Prostate gland (tissue), 2 donors: ENCODE data around the gene TRAF2. TPM values are rescaled to one million over a fixed set of nuclear protein-coding genes. Genes with fewer than 3 reads are reported as not detected.

Experiments used
- DNase-seq: peaks from one replicate; pipeline ENCODE4 v3.0.0-alpha.2; 2019; ENCODE audit warnings: low spot score
- H3K27ac ChIP-seq, 2 donors: fragments of 200-600 bp; sonication (generic); 2 replicates each; pipeline ENCODE4 v1.5.1; 2017 to 2019
- H3K27me3 ChIP-seq: fragments of 200-600 bp; sonication (generic); replicated peaks from 2 replicates; pipeline ENCODE4 v1.5.1; 2019; ENCODE audit not compliant: insufficient read depth
- H3K36me3 ChIP-seq, 2 donors: fragments of 200-600 bp; sonication (generic); 1 replicate in 1 of 2; 2 replicates in 1 of 2; pipeline versions ENCODE4 v1.5.1 to v1.8.1; 2017 to 2019
- H3K4me1 ChIP-seq: fragments of 200-600 bp; sonication (generic); replicated peaks from 2 replicates; pipeline ENCODE4 v1.5.1; 2019
- H3K4me3 ChIP-seq, 2 donors: fragments of 200-600 bp; sonication (generic); 2 replicates each; pipeline ENCODE4 v1.5.1; 2017 to 2019
- H3K9me3 ChIP-seq: fragments of 200-600 bp; sonication (generic); 2 replicates; pipeline ENCODE4 v1.5.1; 2017
- POLR2A ChIP-seq: fragments of 450-650 bp; IDR thresholded peaks from one replicate; pipeline ENCODE4 v1.6.1; 2016; ENCODE audit warnings: antibody characterized with exemption, mild to moderate bottlenecking
- POLR2AphosphoS5 ChIP-seq: sonication (generic); formaldehyde crosslinking; IDR thresholded peaks from one replicate; pipeline ENCODE4 v1.6.1; 2017; ENCODE audit warnings: antibody characterized with exemption
- WGBS: methylation state at CpG from one replicate; pipeline ENCODE4 v1.1.5; 2018; 5-methylcytosine and 5-hydroxymethylcytosine counted together
- intact Hi-C: fragments of 100-400 bp; cut with DNase I; formaldehyde crosslinking; loops from one replicate; pipeline ENCODE4 v1.14.2; 2022
- total RNA-seq, 2 donors: library from RNA; depleted of rRNA; stranded (reverse); fragments of >200 nt; gene quantifications; one replicate each; pipeline ENCODE4 v1.1.0, GENCODE V29; 2016
- TF ChIP-seq, protein P1 (sequence below), 4 experiments: fragments of 200-600 bp in 2 of 4; fragments of 450-650 bp in 2 of 4; sonication (generic) in 2 of 4; IDR thresholded peaks; 1 replicate in 3 of 4; 2 replicates in 1 of 4; pipeline ENCODE4 v1.5.1; 2016 to 2019; ENCODE audit warnings: antibody characterized with exemption in 4 of 4, mild to moderate bottlenecking in 2 of 4, moderate library complexity in 2 of 4

Gene TRAF2
- total RNA-seq, 2 donors from 2014 or later, result 23.6 to 24.2 TPM

DNA sequence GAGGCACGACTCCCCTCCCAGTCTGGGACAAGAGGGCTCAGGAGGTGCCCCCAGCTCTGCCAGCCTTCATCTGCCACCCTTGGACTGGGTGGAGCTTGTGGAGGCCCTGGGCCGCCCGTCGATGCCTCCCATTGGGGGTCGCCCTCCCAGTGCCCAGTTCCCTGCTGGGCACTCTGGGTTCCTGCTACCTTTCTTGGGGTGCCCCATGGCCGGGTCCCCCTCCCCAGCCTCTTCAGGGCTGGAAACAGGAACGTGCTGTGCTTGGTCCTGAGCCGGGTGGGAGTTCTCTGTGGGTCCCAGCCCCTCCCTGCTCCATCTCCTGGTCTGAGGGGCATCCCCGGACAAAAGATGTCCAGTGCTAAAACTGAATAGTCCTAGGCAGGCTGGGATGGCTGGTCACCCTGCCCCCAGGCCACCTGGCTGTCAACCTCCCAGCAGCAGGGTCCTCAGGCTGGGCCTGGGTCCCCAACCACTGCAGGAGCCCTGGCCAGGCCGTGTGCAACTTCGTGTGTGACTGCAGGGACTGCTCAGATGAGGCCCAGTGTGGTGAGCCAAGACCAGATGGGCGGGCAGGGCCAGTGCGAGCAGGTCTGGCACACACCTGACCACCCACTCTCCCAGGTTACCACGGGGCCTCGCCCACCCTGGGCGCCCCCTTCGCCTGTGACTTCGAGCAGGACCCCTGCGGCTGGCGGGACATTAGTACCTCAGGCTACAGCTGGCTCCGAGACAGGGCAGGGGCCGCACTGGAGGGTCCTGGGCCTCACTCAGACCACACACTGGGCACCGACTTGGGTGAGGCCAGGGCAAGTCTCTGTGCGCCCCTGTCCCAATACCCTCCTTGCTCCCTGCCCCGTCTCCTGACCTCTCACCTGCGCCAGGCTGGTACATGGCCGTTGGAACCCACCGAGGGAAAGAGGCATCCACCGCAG is 33.4 kb upstream of the TRAF2 start:
- TF ChIP-seq POLR2A, result no peak
- no peak for TF ChIP-seq POLR2AphosphoS5
- TF ChIP-seq, protein P1, sequence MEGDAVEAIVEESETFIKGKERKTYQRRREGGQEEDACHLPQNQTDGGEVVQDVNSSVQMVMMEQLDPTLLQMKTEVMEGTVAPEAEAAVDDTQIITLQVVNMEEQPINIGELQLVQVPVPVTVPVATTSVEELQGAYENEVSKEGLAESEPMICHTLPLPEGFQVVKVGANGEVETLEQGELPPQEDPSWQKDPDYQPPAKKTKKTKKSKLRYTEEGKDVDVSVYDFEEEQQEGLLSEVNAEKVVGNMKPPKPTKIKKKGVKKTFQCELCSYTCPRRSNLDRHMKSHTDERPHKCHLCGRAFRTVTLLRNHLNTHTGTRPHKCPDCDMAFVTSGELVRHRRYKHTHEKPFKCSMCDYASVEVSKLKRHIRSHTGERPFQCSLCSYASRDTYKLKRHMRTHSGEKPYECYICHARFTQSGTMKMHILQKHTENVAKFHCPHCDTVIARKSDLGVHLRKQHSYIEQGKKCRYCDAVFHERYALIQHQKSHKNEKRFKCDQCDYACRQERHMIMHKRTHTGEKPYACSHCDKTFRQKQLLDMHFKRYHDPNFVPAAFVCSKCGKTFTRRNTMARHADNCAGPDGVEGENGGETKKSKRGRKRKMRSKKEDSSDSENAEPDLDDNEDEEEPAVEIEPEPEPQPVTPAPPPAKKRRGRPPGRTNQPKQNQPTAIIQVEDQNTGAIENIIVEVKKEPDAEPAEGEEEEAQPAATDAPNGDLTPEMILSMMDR (IDR thresholded peaks at IDR 0.05), result no peak
- Histone ChIP-seq H3K27ac (no peak overlapping the region), H3K27me3 (no peaks in the 10 kb centered on the region), H3K4me3 (no peak overlapping the region), H3K9me3 (no peaks in the 10 kb centered on the region), H3K4me1 (no peaks in the 10 kb centered on the region), H3K36me3 (no peaks in the 10 kb centered on the region)
- intact Hi-C loops, result no loop called here
- DNase-seq, result no peak
- WGBS, result 80% methylated on average over 27 of the region's 29 CpGs

DNA sequence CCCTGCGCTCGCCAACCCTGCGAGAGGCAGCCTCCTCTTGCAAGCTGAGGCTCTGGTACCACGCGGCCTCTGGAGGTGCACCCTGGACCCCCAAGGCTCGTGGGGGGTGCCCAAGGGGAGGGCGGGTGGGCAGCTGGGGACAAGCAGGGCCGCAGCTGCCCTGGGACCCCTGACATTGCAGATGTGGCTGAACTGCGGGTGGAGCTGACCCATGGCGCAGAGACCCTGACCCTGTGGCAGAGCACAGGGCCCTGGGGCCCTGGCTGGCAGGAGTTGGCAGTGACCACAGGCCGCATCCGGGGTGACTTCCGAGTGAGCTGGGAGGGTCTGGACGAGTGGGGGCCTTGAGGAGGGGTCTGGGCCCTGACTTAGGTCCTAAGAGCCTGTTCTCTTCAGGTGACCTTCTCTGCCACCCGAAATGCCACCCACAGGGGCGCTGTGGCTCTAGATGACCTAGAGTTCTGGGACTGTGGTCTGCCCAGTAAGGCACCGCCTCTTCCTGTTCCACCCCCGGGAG is 32.7 kb upstream of the TRAF2 start:
- no peak for DNase-seq
- no peak overlapping the region for H3K4me3 ChIP-seq
- peaks cover 7% of the 10 kb centered on the region for H3K4me1 ChIP-seq
- H3K27ac ChIP-seq, result no peak overlapping the region
- no peak for TF ChIP-seq POLR2A
- TF ChIP-seq, protein P1 (IDR thresholded peaks at IDR 0.05), result no peak
- TF ChIP-seq POLR2AphosphoS5, result no peak
- H3K36me3 ChIP-seq, result no peaks in the 10 kb centered on the region
- intact Hi-C loops, result no loop called here
- 87% methylated on average over 13 of the region's 18 CpGs for WGBS
- no peaks in the 10 kb centered on the region for H3K27me3 ChIP-seq
- H3K9me3 ChIP-seq, result no peaks in the 10 kb centered on the region

- no peaks in the 10 kb centered on the region for H3K27me3 ChIP-seq
- DNase-seq, result no peak
- peaks cover 13% of the 10 kb centered on the region for H3K4me1 ChIP-seq
- H3K4me3 ChIP-seq, result no peak overlapping the region
- intact Hi-C loops, result no loop called here
- no peaks in the 10 kb centered on the region for H3K36me3 ChIP-seq
- H3K9me3 ChIP-seq, result no peaks in the 10 kb centered on the region
- TF ChIP-seq POLR2A (no peak), POLR2AphosphoS5 (no peak)
- TF ChIP-seq, protein P1 (IDR thresholded peaks at IDR 0.05), result no peak
- WGBS, result 78% methylated on average over 25 of the region's 30 CpGs
- no peak overlapping the region for H3K27ac ChIP-seq
These were observed 32.0 kb upstream of the TRAF2 start for GRCh38 chr9:136854113-136854841.

- H3K9me3 ChIP-seq, result no peaks in the 10 kb centered on the region
- intact Hi-C loops, result no loop called here
- no peak overlapping the region for H3K27ac ChIP-seq
- TF ChIP-seq, protein P1 (IDR thresholded peaks at IDR 0.05), result no peak
- TF ChIP-seq POLR2A (no peak), POLR2AphosphoS5 (no peak)
- WGBS, result 83% methylated on average over 22 of the region's 23 CpGs
- no peaks in the 10 kb centered on the region for H3K27me3 ChIP-seq
- H3K4me3 ChIP-seq, result no peak overlapping the region
- DNase-seq, result no peak
- H3K36me3 ChIP-seq, result no peaks in the 10 kb centered on the region
- H3K4me1 ChIP-seq, result peaks cover 16% of the 10 kb centered on the region
These were observed 31.4 kb upstream of the TRAF2 start for GRCh38 chr9:136854842-136855460.
